A673 (cell line): Measurements from ENCODE around the gene ARID5B. TPM values are rescaled to one million over a fixed set of nuclear protein-coding genes. Genes with fewer than 3 reads are reported as not detected.

Experiments
- BruUV-seq: library from RNA; stranded (reverse); fragments of 400-500 nt; replicated peaks from 2 replicates; lab custom pipeline; 2021; lab: Mats Ljungman, UMichigan
- CTCF ChIA-PET: fragments of 300-600 bp; sonication (Branson Sonifier 250); formaldehyde crosslinking; loops from one replicate; lab custom pipeline; 2022; ENCODE audit warnings: antibody characterized with exemption; lab: Charles Lee
- POLR2A ChIA-PET: fragments of 300-600 bp; sonication (Branson Sonifier 250); formaldehyde crosslinking; loops from one replicate; lab custom pipeline; 2022; ENCODE audit warnings: antibody characterized with exemption; ENCODE audit not compliant: low non-redundant PET; lab: Charles Lee
- DNase-seq: peaks from one replicate; pipeline ENCODE4 v3.0.0-alpha.2; 2015; ENCODE audit warnings: low spot score
- H3K27ac ChIP-seq: fragments of 200-600 bp; sonication (generic); 2 replicates; pipeline ENCODE4 v1.5.1; 2016; ENCODE audit warnings: mixed run types, low read depth, mild to moderate bottlenecking, mixed read lengths, antibody characterized with exemption, low read length; ENCODE audit not compliant: poor library complexity, severe bottlenecking
- H3K27me3 ChIP-seq: fragments of 200-600 bp; sonication (generic); replicated peaks from 2 replicates; pipeline ENCODE4 v1.6.1; 2017; ENCODE audit warnings: mixed run types, low read depth, mild to moderate bottlenecking, mixed read lengths, antibody characterized with exemption, low read length; ENCODE audit not compliant: insufficient read depth, poor library complexity
- H3K36me3 ChIP-seq: fragments of 200-600 bp; sonication (generic); 2 replicates; pipeline ENCODE4 v1.6.1; 2016; ENCODE audit warnings: mixed run types, mild to moderate bottlenecking, mixed read lengths, antibody characterized with exemption, low read length; ENCODE audit not compliant: insufficient read depth, poor library complexity, severe bottlenecking
- H3K4me1 ChIP-seq: fragments of 200-600 bp; sonication (generic); 2 replicates; pipeline ENCODE4 v1.6.1; 2017; ENCODE audit warnings: mixed run types, mild to moderate bottlenecking, mixed read lengths, antibody characterized with exemption, low read length; ENCODE audit not compliant: insufficient read depth, poor library complexity, severe bottlenecking
- H3K4me3 ChIP-seq: fragments of 200-600 bp; sonication (generic); 2 replicates; pipeline ENCODE4 v1.5.1; 2016; ENCODE audit warnings: low read depth, mixed run types, mild to moderate bottlenecking, mixed read lengths, low read length; ENCODE audit not compliant: poor library complexity, severe bottlenecking
- H3K9me3 ChIP-seq: fragments of 200-600 bp; sonication (generic); 2 replicates; pipeline ENCODE4 v1.6.1; 2016; ENCODE audit warnings: mixed run types, low read depth, mild to moderate bottlenecking, mixed read lengths, antibody characterized with exemption, low read length; ENCODE audit not compliant: poor library complexity, severe bottlenecking
- CTCF ChIP-seq: fragments of 300-800, 200-600 bp; sonication (generic); conservative IDR thresholded peaks from 2 replicates; pipeline ENCODE4 v1.5.1; 2017; ENCODE audit warnings: low read depth, mild to moderate bottlenecking, antibody characterized with exemption, low read length, moderate library complexity, mixed read lengths
- EZH2 ChIP-seq: fragments of 200-600 bp; sonication (generic); IDR thresholded peaks from 2 replicates; pipeline ENCODE4 v1.6.1; 2017; ENCODE audit warnings: borderline replicate concordance, low read depth, mild to moderate bottlenecking, mixed read lengths, antibody characterized with exemption, low read length; ENCODE audit not compliant: poor library complexity, severe bottlenecking
- intact Hi-C: fragments of 100-400 bp; cut with micrococcal nuclease; formaldehyde crosslinking; loops from one replicate; pipeline ENCODE4 v1.10.0; 2022; ENCODE audit not compliant: unreplicated experiment
- total RNA-seq: library from RNA; stranded (reverse); gene quantifications from 2 replicates; pipeline ENCODE4 v1.2.3, GENCODE V29; 2021

The ARID5B gene
- total RNA-seq, 1 experiment from 2014 or later = 29.0 TPM

GRCh38 chr10:62098278-62099121 lies 197.0 kb downstream of the ARID5B start:
- intact Hi-C loops = no loop called here
- Histone ChIP-seq H3K27ac (no peak overlapping the region), H3K36me3 (peaks cover 5% of the 10 kb centered on the region), H3K4me3 (no peak overlapping the region), H3K27me3 (no peaks in the 10 kb centered on the region), H3K4me1 (peaks cover 34% of the 10 kb centered on the region), H3K9me3 (no peaks in the 10 kb centered on the region)
- ChIA-PET CTCF (no interaction called here), POLR2A (no interaction called here)
- BruUV-seq = no TSS peak
- DNase-seq = no peak
- TF ChIP-seq EZH2 = no peak
- TF ChIP-seq CTCF = no peak

GRCh38 chr10:62099299-62099698 lies 197.8 kb downstream of the ARID5B start:
- Histone ChIP-seq H3K36me3 (peaks cover 3% of the 10 kb centered on the region), H3K9me3 (no peaks in the 10 kb centered on the region), H3K4me3 (no peak overlapping the region), H3K27me3 (no peaks in the 10 kb centered on the region), H3K27ac (no peak overlapping the region), H3K4me1 (peaks cover 26% of the 10 kb centered on the region)
- CTCF ChIA-PET = no interaction called here
- no TSS peak for BruUV-seq
- POLR2A ChIA-PET = interaction anchor here (0.7 kb wide), 1 partner anchor 101 kb away, joined by 31 read pairs; no protein-coding TSS in a partner anchor
- TF ChIP-seq CTCF (no peak), EZH2 (no peak)
- intact Hi-C loops = no loop called here
- no peak for DNase-seq

- Histone ChIP-seq H3K9me3 (no peaks in the 10 kb centered on the region), H3K27ac (no peak overlapping the region), H3K4me1 (peaks cover under 1% of the 10 kb centered on the region), H3K27me3 (no peaks in the 10 kb centered on the region), H3K36me3 (no peaks in the 10 kb centered on the region), H3K4me3 (no peak overlapping the region)
- POLR2A ChIA-PET = interaction anchor here (0.6 kb wide), 1 partner anchor 15 kb away, joined by 3 read pairs; no protein-coding TSS in a partner anchor
- no TSS peak for BruUV-seq
- TF ChIP-seq CTCF = no peak
- TF ChIP-seq EZH2 = no peak
- DNase-seq = no peak
- intact Hi-C loops = no loop called here
- CTCF ChIA-PET = no interaction called here
Measured at GRCh38 chr10:62103857-62104256, 202.4 kb downstream of the ARID5B start.
